GM19324 (cell line): Measurements from ENCODE around the gene TUBD1.

Experiments used
- ATAC-seq: cut with Tn5 transposase; IDR thresholded peaks from one replicate; pipeline ENCODE4 v1.9.1; 2021; ENCODE audit warnings: mild to moderate bottlenecking, moderate library complexity; ENCODE audit not compliant: unreplicated experiment, low FRiP score

Gene TUBD1

GRCh38 chr17:59827721-59828477 is 64.8 kb downstream of the TUBD1 start:
- ATAC-seq = no peak

GRCh38 chr17:59826706-59827453 is 65.9 kb downstream of the TUBD1 start:
- no peak for ATAC-seq

GRCh38 chr17:59825533-59826322 is 67.0 kb downstream of the TUBD1 start:
- ATAC-seq = no peak

- no peak for ATAC-seq
Observed at GRCh38 chr17:59815965-59816364, 76.8 kb downstream of the TUBD1 start.

- no peak for ATAC-seq
Observed at GRCh38 chr17:59814685-59815084, 78.1 kb downstream of the TUBD1 start.

GRCh38 chr17:59814276-59814675 is 78.5 kb downstream of the TUBD1 start:
- no peak for ATAC-seq

GRCh38 chr17:59812139-59812538 is 80.6 kb downstream of the TUBD1 start:
- no peak for ATAC-seq

- no peak for ATAC-seq
Observed at GRCh38 chr17:59811209-59811608, 81.5 kb downstream of the TUBD1 start.

GRCh38 chr17:59810894-59811153 is 81.9 kb downstream of the TUBD1 start:
- ATAC-seq = no peak
